GM21529 (cell line): ENCODE data around the gene NEDD4.
"Not testable (repeated sequence)": the region's sequence is repeated elsewhere in the genome, so short reads cannot be mapped to it uniquely, and the experiment has no call there.

Source experiments
- ATAC-seq: cut with Tn5 transposase; IDR thresholded peaks from one replicate; pipeline ENCODE4 v1.9.1; 2021; ENCODE audit not compliant: unreplicated experiment

Gene NEDD4

GRCh38 chr15:55897560-55898336 lies 95.7 kb downstream of the NEDD4 start:
- ATAC-seq: no peak

- ATAC-seq: no peak
These were observed 98.9 kb downstream of the NEDD4 start for GRCh38 chr15:55894399-55894965.

DNA sequence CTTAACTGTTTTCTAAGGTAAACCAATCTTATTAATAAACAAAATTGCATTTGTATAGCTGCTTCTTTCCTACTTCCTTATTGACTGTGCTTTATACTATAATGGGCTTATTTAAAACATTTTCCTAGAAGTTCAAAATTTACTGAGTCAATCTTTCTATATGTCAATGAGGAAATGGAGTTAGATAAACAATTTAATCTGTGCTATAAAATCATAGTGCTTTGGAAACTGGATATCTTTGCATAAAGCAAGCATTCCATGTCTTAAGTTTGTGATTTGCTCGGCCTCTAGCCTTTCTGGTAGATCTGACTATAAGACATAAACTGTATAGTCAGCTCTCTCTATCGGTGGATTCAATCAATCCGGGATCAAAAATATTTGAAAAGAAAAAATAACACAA lies 99.6 kb downstream of the NEDD4 start:
- ATAC-seq: no peak

DNA sequence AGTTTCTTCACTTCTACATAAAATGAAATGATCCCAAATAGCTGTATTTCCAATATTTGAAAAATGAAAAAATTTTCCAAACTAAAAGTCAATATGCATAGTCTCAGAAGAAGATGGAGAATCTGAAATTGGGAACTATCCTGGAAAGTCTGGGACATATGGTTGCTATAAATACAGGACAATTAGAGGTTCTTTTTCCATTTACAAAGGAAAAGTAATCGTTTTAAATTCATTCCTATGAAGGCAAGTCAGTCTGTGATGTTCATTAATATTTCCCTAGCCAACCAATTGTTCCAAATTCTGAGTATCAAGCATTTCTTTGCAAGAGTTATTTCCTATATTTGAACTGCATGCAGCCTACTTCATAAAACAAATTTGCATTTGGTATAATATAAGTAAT lies 102.2 kb downstream of the NEDD4 start:
- ATAC-seq: no peak

DNA sequence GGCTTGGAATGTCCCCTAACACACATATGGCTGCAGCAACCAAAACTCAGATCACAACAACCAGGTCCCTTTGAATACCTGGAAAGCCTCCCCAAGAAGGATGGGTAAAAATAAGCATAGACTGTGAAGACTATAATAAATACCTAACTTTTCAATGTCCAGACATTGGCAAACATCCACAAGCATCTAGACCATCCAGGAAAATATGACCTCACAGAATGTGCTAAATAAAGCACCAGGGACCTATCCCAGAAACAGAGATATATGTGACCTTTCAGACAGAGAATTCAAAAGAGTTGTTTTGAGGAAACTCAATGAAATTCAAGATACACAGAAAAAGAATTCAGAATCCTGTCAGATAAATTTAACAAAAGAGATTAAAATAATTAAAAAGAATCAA lies 109.2 kb downstream of the NEDD4 start:
- ATAC-seq: no peak

GRCh38 chr15:55879181-55879580 lies 114.2 kb downstream of the NEDD4 start:
- no peak for ATAC-seq

- no peak for ATAC-seq
These were observed 120.2 kb downstream of the NEDD4 start for GRCh38 chr15:55873024-55873720.

DNA sequence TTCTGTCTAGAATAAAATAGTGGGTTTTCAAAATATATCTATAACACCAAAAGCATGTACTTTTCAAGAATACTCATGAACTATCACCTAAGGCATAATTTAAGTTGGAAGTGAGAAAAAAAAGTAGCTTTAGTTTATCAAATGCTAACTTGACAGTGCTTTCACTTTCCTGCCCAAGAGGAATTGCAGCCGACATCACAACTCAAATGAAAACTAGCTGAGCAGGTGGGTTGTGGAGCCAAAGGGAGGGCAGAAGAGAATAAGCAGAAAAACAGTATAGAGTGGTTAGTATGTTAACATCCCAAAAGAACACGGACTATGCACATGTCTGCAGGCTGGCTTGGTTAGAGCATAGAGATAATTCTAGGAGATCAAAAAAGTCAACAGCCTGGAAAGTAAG lies 120.9 kb downstream of the NEDD4 start:
- ATAC-seq: no peak

GRCh38 chr15:55869660-55870059 lies 123.8 kb downstream of the NEDD4 start:
- no peak for ATAC-seq

DNA sequence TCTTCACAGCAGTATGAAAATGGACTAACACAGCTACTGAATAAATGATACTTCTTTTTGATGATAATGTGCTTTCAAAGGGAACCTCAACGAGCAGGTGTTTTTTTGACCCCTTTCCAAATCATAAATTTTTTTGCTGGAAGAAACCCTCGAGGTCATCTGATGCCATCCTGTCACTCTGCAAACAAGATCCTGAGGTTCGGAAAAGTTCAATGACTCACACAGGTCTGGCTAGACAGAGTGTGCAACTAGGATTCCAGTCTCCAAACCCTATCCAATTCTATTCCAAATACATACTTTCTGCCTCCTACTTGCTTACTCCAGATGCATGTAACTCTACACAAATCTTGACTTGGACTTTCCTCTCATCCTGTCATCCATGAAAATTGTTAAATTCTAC lies 124.7 kb downstream of the NEDD4 start:
- ATAC-seq: no peak

- ATAC-seq: not testable (repeated sequence)
These were observed 125.1 kb downstream of the NEDD4 start for GRCh38 chr15:55868291-55868690.

GRCh38 chr15:55863911-55864310 lies 129.5 kb downstream of the NEDD4 start:
- no peak for ATAC-seq

GRCh38 chr15:55861115-55861514 lies 132.3 kb downstream of the NEDD4 start:
- no peak for ATAC-seq

- no peak for ATAC-seq
These were observed 132.9 kb downstream of the NEDD4 start for GRCh38 chr15:55860468-55860867.

GRCh38 chr15:55859681-55860080 lies 133.7 kb downstream of the NEDD4 start:
- ATAC-seq: no peak

- ATAC-seq: no peak
These were observed 134.8 kb downstream of the NEDD4 start for GRCh38 chr15:55858661-55859060.

- no peak for ATAC-seq
These were observed 136.8 kb downstream of the NEDD4 start for GRCh38 chr15:55856506-55857164.

DNA sequence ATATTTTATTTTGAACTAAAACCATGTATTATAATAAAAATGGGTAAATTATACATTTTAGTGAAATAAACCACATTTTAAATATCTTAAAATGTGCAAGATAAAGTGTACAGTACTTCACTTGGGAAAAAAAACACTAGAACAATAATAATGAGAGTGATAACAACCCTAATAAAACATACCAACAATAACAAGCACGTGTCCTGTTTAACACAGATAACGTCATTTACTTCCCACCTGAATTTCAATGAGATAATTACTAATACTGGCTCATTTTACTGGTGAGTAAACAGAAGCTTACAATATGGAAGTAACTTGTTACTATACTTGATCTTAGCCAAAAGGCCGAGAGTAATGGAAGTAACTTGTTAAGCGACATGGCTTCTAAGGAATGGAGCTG lies 140.3 kb downstream of the NEDD4 start:
- no peak for ATAC-seq

GRCh38 chr15:55846116-55846707 lies 147.2 kb downstream of the NEDD4 start:
- peak; percentile 83 for ATAC-seq

- not testable (repeated sequence) for ATAC-seq
These were observed 150.5 kb downstream of the NEDD4 start for GRCh38 chr15:55842897-55843296.

- ATAC-seq: no peak
These were observed 157.5 kb downstream of the NEDD4 start for GRCh38 chr15:55835866-55836265.
